GM15510 (cell line): ENCODE measurements around the gene SNX21.
A peak's percentile ranks its signal among the peaks of the same experiment; 100 is the strongest.

ENCODE experiments used
- POLR2A ChIP-seq: IDR thresholded peaks from 3 replicates; pipeline ENCODE4 v1.6.1; 2011; ENCODE audit warnings: borderline replicate concordance; ENCODE audit not compliant: insufficient read length; ENCODE audit errors: extremely low read depth

SNX21 gene

GRCh38 chr20:45840700-45841198, 7.2 kb downstream of the SNX21 start:
- no peak for TF ChIP-seq POLR2A

- TF ChIP-seq POLR2A, result no peak
Observed at GRCh38 chr20:45841407-45842129, 8.0 kb downstream of the SNX21 start.

GRCh38 chr20:45842169-45842812, 8.7 kb downstream of the SNX21 start:
- TF ChIP-seq POLR2A, result no peak

GRCh38 chr20:45843506-45843905, 9.9 kb downstream of the SNX21 start:
- TF ChIP-seq POLR2A, result no peak

GRCh38 chr20:45845452-45845851, 11.9 kb downstream of the SNX21 start:
- TF ChIP-seq POLR2A, result no peak

GRCh38 chr20:45848421-45848820, 14.8 kb downstream of the SNX21 start:
- TF ChIP-seq POLR2A, result no peak

- TF ChIP-seq POLR2A, result no peak
Observed at GRCh38 chr20:45848969-45849582, 15.5 kb downstream of the SNX21 start.

GRCh38 chr20:45850238-45850637, 16.6 kb downstream of the SNX21 start:
- no peak for TF ChIP-seq POLR2A

GRCh38 chr20:45850926-45851325, 17.3 kb downstream of the SNX21 start:
- TF ChIP-seq POLR2A, result no peak

GRCh38 chr20:45851501-45851900, 17.9 kb downstream of the SNX21 start:
- no peak for TF ChIP-seq POLR2A

- no peak for TF ChIP-seq POLR2A
Observed at GRCh38 chr20:45852326-45852725, 18.7 kb downstream of the SNX21 start.

GRCh38 chr20:45853484-45853883, 19.9 kb downstream of the SNX21 start:
- no peak for TF ChIP-seq POLR2A

GRCh38 chr20:45857114-45857881, 23.7 kb downstream of the SNX21 start, which contains the start of the genes ACOT8 and ZSWIM3:
Gene ACOT8 (minus strand): TSS chr20:45857392. CDS start chr20:45857315, 77 bp downstream.
Gene ZSWIM3 (plus strand): TSS chr20:45857614. CDS start chr20:45857826, 212 bp downstream.
- peak; percentile 92 for TF ChIP-seq POLR2A

GRCh38 chr20:45857882-45858216, 24.2 kb downstream of the SNX21 start:
- no peak for TF ChIP-seq POLR2A

GRCh38 chr20:45859916-45860315, 26.3 kb downstream of the SNX21 start:
- no peak for TF ChIP-seq POLR2A
